Ascending aorta (tissue), 2 donors: ENCODE data around the gene CBARP. TPM values are rescaled to one million over a fixed set of nuclear protein-coding genes. Genes with fewer than 3 reads are reported as not detected.

Source experiments
- DNase-seq, 2 donors: peaks; one replicate each; pipeline ENCODE4 v3.0.0-alpha.2; 2019; ENCODE audit warnings: low spot score in 2 of 2
- H3K27ac ChIP-seq, 2 donors: fragments of 200-600 bp; sonication (generic); one replicate each; pipeline ENCODE4 v1.5.1; 2016 to 2017; ENCODE audit warnings: mild to moderate bottlenecking in 1 of 2
- H3K27me3 ChIP-seq: fragments of 200-600 bp; sonication (generic); one replicate; pipeline ENCODE4 v1.5.1; 2017
- H3K36me3 ChIP-seq, 2 donors: fragments of 200-600 bp; sonication (generic); one replicate each; pipeline ENCODE4 v1.5.1; 2016
- H3K4me1 ChIP-seq, 2 donors: fragments of 200-600 bp; sonication (generic); one replicate each; pipeline ENCODE4 v1.5.1; 2016 to 2017; ENCODE audit warnings: mild to moderate bottlenecking in 1 of 2
- H3K4me3 ChIP-seq, 2 donors: fragments of 200-600 bp; sonication (generic); one replicate each; pipeline ENCODE4 v1.5.1; 2016 to 2017; ENCODE audit warnings: mild to moderate bottlenecking in 1 of 2
- H3K9me3 ChIP-seq, 2 donors: fragments of 200-600 bp; sonication (generic); one replicate each; pipeline ENCODE4 v1.5.1; 2016
- intact Hi-C: fragments of 100-400 bp; cut with DNase I; formaldehyde crosslinking; loops from one replicate; pipeline ENCODE4 v1.15.1; 2023
- total RNA-seq: library from RNA; depleted of rRNA; stranded (reverse); fragments of >200 nt; gene quantifications from one replicate; pipeline ENCODE4 v1.1.0, GENCODE V29; 2016
- TF ChIP-seq, protein P1 (sequence below), 3 experiments: fragments of 200-600 bp in 2 of 3; fragments of 450-650 bp in 1 of 3; sonication (generic) in 2 of 3; IDR thresholded peaks; one replicate each; pipeline ENCODE4 v1.5.1; 2016 to 2019; ENCODE audit warnings: antibody characterized with exemption in 3 of 3, mild to moderate bottlenecking in 1 of 3, moderate library complexity in 1 of 3

The CBARP gene
- total RNA-seq, 1 donor from 2014 or later, result 1.9 TPM

DNA sequence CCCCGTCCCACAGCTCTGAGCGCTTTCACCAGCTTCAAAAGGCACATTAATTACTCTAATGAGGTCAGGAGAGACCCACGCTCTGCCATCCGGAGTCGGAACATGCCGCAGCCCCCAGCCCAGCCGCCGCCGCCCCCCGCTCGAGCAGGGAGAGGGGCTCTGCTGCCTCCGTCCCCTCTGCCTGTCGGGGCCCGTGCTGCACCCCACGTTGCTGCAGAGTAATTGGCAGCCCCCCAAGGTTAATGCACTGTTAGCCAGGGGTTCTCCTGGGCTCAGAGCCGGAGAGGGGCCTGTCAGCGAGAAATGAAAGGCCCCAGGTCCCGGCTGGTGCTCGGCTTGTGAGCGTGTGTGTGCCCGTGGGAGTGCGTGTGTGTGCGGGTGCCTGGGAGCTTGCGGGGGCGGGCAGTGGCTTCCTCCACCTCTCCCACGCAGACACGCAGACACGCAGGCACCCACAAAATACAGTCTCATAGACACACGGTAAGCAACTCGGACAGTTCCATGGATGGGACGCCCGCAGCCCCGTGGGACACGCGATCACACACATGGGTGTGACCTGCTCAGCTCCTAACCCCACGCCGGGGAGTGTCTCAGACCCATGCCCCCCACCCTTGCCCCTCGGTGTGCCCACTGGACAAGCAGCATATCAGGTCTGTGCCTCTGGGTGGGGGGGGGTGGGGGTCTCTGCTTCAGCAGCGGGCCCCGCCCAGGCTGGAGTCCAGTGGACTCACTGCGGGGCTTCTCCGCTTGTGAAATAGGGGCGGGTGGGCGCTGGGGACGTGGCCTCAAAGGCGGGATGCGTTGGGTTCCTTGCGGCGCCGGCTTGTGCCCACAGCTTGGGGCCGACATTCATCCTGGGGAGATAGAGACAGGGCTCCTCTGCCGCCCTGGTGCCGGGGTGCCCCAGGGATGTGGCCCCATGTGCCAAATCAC is 43.1 kb upstream of the CBARP start:
- peaks cover 6 to 16% of the 10 kb centered on the region in 2 donors for H3K36me3 ChIP-seq
- TF ChIP-seq, protein P1, sequence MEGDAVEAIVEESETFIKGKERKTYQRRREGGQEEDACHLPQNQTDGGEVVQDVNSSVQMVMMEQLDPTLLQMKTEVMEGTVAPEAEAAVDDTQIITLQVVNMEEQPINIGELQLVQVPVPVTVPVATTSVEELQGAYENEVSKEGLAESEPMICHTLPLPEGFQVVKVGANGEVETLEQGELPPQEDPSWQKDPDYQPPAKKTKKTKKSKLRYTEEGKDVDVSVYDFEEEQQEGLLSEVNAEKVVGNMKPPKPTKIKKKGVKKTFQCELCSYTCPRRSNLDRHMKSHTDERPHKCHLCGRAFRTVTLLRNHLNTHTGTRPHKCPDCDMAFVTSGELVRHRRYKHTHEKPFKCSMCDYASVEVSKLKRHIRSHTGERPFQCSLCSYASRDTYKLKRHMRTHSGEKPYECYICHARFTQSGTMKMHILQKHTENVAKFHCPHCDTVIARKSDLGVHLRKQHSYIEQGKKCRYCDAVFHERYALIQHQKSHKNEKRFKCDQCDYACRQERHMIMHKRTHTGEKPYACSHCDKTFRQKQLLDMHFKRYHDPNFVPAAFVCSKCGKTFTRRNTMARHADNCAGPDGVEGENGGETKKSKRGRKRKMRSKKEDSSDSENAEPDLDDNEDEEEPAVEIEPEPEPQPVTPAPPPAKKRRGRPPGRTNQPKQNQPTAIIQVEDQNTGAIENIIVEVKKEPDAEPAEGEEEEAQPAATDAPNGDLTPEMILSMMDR (IDR thresholded peaks at IDR 0.05), result no peak
- intact Hi-C loops, result no loop called here

DNA sequence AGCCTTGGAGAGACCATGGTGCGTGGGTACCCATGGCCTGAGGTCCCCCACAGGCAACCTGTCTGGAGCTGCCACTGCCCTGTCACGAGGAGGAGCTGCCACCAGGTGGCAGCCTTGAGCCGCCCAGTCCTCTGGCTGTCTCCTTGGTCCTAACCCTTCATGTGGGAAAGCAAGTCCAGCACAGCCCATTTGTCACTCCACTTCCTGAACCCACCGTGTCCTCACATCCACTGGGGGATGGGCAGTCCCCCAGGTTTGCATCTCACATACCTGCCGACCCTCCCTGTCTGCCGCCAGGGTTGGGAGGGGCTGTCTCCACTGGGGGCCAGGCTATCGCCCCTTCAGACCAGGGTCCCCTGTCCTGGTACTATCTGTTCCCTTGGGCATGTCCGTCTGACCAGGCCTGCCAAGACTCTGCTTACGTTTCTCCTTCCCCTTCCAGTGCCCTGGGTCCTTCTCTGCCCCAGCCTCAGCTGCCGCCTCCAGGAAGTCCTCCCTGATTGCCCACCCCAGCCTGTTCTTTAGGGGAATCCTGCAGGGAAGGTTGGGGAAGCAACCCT is 42.1 kb upstream of the CBARP start:
- no peak overlapping the region for H3K4me3 ChIP-seq
- intact Hi-C loops, result loop anchor here (2.0 to 5.0 kb wide), 2 partner anchors 129 to 212 kb away; partner anchors contain the start of genes PCSK4 and REEP6
- H3K36me3 ChIP-seq, result peaks cover 8 to 18% of the 10 kb centered on the region in 2 donors
- TF ChIP-seq, protein P1 (IDR thresholded peaks at IDR 0.05), result peak; percentile 90 to 94 (median 92)
- peak in 1 of 2 donors; percentile 89 for DNase-seq
- peaks cover 8% of the 10 kb centered on the region for H3K27me3 ChIP-seq
- peaks cover 5 to 11% of the 10 kb centered on the region in 2 donors for H3K4me1 ChIP-seq
- H3K9me3 ChIP-seq, result no peaks in the 10 kb centered on the region
- H3K27ac ChIP-seq, result no peak overlapping the region

More for the DNA sequence above, 43.1 kb upstream of the CBARP start:
- H3K4me1 ChIP-seq, result peaks cover 5 to 8% of the 10 kb centered on the region in 2 donors
- H3K27me3 ChIP-seq, result peaks cover 8% of the 10 kb centered on the region
- no peak overlapping the region for H3K27ac ChIP-seq
- no peak overlapping the region for H3K4me3 ChIP-seq
- no peak for DNase-seq
- H3K9me3 ChIP-seq, result no peaks in the 10 kb centered on the region

DNA sequence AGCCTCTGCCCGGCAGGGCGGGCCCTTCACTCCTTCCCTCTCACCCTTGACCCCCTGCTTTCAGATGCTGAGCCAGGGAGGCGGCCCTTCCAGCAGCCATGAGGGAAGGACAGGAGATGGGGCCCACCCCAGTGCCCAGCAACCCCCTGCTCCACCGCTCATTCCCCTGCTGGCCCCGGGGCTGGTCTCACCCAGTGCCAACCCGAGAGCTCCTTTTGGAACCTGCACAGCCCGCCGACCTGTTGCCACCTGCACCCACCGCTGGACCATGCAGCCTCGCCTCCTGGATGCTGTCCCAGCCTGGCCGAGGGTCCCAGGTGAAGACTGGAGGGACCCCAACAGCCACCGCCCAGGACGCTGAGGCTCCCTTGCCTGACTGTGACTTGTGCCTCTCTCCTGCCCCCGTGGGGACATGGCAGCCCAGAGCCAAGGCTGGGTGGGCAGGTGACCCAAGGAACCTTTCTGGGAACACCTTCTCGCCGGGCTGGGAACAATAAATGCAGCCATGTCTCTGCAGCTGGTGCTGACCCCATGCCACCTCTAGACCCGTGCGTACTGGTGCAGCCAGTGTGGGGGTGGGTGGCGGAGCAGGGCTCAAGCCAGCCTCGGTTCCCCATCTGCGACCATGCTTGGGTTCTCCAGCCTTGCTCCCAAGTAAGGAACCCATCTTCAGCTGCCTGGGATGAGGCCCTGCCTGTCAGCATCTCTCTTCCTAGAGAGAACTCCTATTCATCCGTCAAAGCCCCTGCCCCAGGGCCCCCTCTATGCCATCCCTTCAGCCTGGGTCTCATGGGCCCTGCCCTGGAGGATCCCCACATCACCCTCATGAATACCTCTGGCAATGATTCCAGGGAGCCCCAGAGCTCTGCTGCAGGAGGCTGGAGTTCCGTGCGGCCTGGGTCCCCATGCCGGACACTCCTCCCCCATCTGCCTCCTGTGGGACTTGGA is 41.2 kb upstream of the CBARP start:
- Histone ChIP-seq H3K36me3 (peaks cover 16 to 27% of the 10 kb centered on the region in 2 donors), H3K27me3 (peaks cover 5% of the 10 kb centered on the region), H3K27ac (no peak overlapping the region), H3K4me1 (peaks cover 11 to 19% of the 10 kb centered on the region in 2 donors), H3K4me3 (no peak overlapping the region), H3K9me3 (no peaks in the 10 kb centered on the region)
- no peak for DNase-seq
- intact Hi-C loops, result loop anchor here (2.0 to 5.0 kb wide), 2 partner anchors 130 to 213 kb away; partner anchors contain the start of genes PCSK4 and REEP6
- TF ChIP-seq, protein P1 (IDR thresholded peaks at IDR 0.05), result no peak

DNA sequence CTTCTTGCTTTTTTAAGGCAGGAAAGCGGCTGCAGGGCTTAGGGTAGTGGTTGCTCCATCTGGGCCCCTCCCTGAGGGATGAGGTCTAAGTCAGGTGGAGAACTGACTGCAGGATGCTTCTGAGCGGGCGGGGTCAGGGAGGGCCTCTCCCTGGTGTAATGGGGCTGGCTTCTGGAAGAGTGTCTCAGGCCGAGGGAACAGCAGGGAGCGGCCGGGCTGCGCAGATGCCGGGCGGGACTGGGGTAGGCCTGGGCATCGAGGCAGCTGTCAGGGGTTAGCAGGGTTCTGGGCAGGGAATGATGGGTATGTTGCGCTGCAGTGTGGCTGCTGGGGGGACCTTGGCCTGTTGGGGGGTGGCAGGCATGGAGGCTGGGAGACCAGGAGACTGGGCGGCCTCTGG is 40.3 kb upstream of the CBARP start:
- intact Hi-C loops, result loop anchor here (2.0 to 5.0 kb wide), 2 partner anchors 131 to 214 kb away; partner anchors contain the start of genes PCSK4 and REEP6
- Histone ChIP-seq H3K27ac (no peak overlapping the region), H3K9me3 (no peaks in the 10 kb centered on the region), H3K4me1 (peaks cover 11 to 26% of the 10 kb centered on the region in 2 donors), H3K27me3 (no peaks in the 10 kb centered on the region), H3K4me3 (no peak overlapping the region), H3K36me3 (peaks cover 25 to 36% of the 10 kb centered on the region in 2 donors)
- no peak for DNase-seq
- TF ChIP-seq, protein P1 (IDR thresholded peaks at IDR 0.05), result no peak

DNA sequence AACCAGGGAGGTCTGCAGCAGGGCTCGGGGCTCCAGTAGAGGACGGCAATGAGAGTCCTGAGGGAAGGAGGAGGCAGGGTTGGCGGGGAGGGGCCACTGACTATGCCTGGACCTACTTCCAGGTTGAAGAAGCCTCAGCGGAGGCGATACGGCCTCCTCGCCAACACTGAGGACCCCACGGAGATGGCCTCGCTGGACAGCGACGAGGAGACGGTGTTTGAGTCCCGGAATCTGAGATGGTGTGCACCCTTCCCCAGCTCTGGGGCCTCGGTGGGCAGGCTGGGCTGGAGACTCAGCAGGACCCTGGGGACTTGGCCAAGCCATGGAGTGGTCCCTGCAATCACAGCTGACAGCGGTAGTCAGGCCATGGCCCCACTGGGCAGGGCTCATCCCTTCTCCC is 39.3 kb upstream of the CBARP start:
- Histone ChIP-seq H3K9me3 (no peaks in the 10 kb centered on the region), H3K27ac (no peak overlapping the region), H3K36me3 (peaks cover 35 to 46% of the 10 kb centered on the region in 2 donors), H3K27me3 (no peaks in the 10 kb centered on the region), H3K4me1 (peaks cover 16 to 35% of the 10 kb centered on the region in 2 donors), H3K4me3 (no peak overlapping the region)
- DNase-seq, result no peak
- TF ChIP-seq, protein P1 (IDR thresholded peaks at IDR 0.05), result no peak
- intact Hi-C loops, result loop anchor here (5.0 kb wide), 1 partner anchor 215 kb away; the partner anchor contains the start of genes PCSK4 and REEP6
